ENCODE results near the gene PTGDR.

- TF ChIP-seq, protein P1, sequence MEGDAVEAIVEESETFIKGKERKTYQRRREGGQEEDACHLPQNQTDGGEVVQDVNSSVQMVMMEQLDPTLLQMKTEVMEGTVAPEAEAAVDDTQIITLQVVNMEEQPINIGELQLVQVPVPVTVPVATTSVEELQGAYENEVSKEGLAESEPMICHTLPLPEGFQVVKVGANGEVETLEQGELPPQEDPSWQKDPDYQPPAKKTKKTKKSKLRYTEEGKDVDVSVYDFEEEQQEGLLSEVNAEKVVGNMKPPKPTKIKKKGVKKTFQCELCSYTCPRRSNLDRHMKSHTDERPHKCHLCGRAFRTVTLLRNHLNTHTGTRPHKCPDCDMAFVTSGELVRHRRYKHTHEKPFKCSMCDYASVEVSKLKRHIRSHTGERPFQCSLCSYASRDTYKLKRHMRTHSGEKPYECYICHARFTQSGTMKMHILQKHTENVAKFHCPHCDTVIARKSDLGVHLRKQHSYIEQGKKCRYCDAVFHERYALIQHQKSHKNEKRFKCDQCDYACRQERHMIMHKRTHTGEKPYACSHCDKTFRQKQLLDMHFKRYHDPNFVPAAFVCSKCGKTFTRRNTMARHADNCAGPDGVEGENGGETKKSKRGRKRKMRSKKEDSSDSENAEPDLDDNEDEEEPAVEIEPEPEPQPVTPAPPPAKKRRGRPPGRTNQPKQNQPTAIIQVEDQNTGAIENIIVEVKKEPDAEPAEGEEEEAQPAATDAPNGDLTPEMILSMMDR (IDR thresholded peaks at IDR 0.05; ENCODE audit: borderline replicate concordance, extremely low read depth, low read length, poor library complexity, severe bottlenecking), result no peak
- TF ChIP-seq EZH2 (IDR thresholded peaks at IDR 0.05; ENCODE audit: borderline replicate concordance, low read depth, low read length, severe bottlenecking), result no peak
These were observed 19.4 kb upstream of the PTGDR start for GRCh38 chr14:52248057-52248456.
